AG09309 (cell line): ENCODE results near the gene NR2C2AP.

Experiments used
- DNase-seq: peaks from one replicate; pipeline ENCODE4 v3.0.0-alpha.2; 2010; ENCODE audit warnings: low read depth
- H3K4me3 ChIP-seq: 2 replicates; pipeline ENCODE4 v1.5.1; 2011; ENCODE audit warnings: mild to moderate bottlenecking, low read depth, low read length, moderate library complexity; ENCODE audit not compliant: control insufficient read depth
- TF ChIP-seq, protein P1 (sequence below): IDR thresholded peaks from 2 replicates; pipeline ENCODE4 v1.5.1; 2011; ENCODE audit warnings: mild to moderate bottlenecking, low read depth, low read length, inconsistent platforms; ENCODE audit not compliant: insufficient read depth, control insufficient read depth; ENCODE audit errors: missing control alignments

The NR2C2AP gene, protein sequence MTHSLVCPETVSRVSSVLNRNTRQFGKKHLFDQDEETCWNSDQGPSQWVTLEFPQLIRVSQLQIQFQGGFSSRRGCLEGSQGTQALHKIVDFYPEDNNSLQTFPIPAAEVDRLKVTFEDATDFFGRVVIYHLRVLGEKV

DNA sequence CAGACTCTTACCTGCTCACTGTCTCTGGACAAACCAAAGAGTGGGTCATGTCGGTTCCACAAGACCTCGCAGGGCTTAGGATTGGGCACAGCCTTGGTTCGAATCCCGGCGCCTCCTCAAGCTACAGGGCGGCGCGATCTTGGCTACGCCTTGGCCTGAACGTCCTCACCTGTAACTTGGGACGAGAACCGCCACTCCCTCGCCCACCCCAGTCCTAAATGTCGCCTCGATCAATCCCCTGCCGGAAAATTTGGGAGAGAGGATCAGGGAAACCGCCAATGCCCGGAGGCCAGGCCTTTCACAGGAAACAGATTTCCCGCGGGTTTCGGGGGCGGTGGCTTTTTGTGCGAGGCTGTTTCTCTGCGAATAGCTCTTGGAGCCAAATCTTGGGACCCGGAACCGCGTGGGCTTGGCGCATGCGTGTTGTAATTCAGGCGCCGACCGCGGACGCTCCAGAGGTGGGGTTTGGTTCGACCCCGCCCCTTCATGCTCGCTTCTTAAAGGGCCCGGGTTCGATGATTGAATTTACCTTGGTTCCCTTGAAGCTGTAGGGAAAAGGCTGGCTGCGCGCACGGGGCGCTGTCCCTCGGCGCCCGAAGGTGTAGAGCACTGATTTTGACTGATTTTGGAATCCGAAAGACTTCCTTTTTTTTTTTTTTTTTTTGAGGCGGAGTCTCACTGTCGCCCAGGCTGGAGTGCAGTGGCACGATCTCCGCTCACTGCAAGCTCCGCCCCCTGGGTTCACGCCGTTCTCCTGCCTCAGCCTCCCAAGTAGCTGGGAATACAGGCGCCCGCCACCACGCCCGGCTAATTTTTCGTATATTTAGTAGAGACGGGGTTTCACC, at the start of gene NR2C2AP:
Gene NR2C2AP (minus strand): TSS at position 403 of the 845 bp plus-strand sequence. CDS start 354 bp downstream, at position 49.
- H3K4me3 ChIP-seq, result peak within 1 kb of the TSS; percentile 74
- TF ChIP-seq, protein P1, sequence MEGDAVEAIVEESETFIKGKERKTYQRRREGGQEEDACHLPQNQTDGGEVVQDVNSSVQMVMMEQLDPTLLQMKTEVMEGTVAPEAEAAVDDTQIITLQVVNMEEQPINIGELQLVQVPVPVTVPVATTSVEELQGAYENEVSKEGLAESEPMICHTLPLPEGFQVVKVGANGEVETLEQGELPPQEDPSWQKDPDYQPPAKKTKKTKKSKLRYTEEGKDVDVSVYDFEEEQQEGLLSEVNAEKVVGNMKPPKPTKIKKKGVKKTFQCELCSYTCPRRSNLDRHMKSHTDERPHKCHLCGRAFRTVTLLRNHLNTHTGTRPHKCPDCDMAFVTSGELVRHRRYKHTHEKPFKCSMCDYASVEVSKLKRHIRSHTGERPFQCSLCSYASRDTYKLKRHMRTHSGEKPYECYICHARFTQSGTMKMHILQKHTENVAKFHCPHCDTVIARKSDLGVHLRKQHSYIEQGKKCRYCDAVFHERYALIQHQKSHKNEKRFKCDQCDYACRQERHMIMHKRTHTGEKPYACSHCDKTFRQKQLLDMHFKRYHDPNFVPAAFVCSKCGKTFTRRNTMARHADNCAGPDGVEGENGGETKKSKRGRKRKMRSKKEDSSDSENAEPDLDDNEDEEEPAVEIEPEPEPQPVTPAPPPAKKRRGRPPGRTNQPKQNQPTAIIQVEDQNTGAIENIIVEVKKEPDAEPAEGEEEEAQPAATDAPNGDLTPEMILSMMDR, result no peak
- peak; percentile 51 for DNase-seq

DNA sequence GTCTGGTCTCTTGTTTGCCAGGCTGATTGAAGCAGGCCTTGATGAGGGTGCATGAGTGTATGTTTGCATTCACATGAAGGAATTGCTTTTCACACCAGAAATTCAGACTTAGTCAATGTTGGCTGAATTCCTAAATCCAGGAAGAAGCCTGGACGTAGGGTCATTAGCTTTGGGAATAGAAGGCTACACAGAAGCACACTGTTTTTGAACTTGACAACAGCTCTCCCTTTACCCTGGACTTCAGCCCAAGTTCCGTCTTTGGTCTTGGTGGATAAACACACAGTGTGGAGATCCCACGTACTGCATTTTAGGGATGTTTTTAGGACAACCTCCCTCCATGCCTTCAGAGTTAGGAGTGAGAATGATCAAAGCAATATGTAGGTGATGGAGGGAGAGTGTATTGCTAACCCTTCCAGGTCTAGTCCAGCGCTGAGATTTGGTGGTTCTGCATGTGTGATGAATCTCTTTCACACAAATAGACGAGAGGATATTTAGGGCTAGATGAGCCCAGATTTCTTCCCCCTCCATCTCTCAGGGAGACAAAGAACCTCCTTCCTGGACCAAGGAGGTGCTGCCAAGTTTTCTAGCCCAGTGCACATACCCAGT, 47.1 kb upstream of the NR2C2AP start:
- TF ChIP-seq, protein P1, result no peak
- H3K4me3 ChIP-seq, result no peak overlapping the region
- no peak for DNase-seq

DNA sequence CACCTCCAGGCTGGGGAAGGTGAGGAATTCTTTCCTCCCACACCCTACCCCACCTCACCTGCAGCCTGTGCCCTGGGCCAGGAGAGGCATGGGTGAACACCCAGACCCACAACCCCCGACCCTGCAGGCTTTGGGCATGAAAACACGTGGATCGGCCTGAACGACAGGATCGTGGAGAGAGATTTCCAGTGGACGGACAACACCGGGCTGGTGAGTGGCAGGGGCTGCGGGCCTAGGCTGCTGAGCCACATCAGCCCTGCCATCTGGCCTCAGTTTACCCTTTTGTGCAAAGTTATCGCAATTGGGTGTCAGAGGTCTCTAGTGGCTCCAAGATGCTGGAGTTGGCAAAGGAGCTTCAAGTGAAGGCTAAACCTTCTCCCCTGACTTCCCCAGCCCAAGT, 37.3 kb upstream of the NR2C2AP start:
- no peak for DNase-seq
- H3K4me3 ChIP-seq, result no peak overlapping the region
- TF ChIP-seq, protein P1, result no peak

DNA sequence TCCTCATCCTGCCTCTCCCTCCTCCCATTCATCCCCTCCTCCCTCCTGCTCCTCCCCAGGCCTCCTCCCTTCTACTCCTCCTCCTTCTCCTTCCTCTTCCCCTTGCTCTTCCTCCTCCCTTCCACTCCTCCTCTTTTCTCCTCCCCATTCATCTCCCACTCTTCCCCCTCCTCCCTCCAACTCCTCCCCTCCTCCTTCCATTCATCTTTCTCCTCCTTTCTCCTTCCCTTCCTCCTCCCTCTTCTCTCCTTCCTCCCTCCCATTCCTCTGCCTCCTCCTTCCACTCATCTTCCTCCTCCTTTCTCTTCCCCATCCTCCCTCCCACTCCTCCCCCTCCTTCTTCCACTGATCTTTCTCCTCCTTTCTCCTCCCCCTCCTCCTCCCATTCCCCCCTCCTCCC, 36.5 kb upstream of the NR2C2AP start:
- TF ChIP-seq, protein P1, result no peak
- no peak for DNase-seq
- no peak overlapping the region for H3K4me3 ChIP-seq

DNA sequence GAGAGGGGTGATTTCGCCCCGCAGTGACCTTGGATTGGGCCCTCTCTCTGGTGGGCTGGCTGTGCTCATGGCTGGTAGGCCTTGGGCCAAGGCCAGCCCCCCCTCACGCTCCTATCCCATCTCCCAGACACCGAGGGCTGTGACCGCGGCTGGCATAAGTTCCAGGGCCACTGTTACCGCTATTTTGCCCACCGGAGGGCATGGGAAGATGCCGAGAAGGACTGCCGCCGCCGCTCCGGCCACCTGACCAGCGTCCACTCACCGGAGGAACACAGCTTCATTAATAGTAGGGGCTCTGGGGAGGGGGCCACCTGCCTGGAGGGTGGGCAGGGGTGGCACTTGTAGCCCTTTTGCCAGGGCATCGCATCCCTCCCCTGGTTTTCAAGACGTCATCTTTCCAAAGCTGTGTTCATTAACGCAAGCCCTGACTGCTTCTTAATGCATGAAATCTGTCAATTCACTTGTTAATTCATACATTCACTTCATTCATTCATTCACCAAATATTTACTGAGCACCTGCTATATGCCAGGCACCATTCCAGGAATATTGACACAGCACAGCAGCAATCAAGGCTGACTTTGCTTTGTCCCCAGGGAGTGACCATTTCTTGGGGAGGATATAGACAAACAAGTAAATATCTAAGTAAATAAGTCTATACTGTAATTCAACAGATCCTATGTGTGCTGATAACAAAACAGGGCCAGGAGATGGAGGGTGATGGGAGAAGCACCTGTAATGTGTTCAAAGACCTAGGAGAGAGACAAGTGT, 35.1 kb upstream of the NR2C2AP start:
- TF ChIP-seq, protein P1, result no peak
- no peak overlapping the region for H3K4me3 ChIP-seq
- no peak for DNase-seq

DNA sequence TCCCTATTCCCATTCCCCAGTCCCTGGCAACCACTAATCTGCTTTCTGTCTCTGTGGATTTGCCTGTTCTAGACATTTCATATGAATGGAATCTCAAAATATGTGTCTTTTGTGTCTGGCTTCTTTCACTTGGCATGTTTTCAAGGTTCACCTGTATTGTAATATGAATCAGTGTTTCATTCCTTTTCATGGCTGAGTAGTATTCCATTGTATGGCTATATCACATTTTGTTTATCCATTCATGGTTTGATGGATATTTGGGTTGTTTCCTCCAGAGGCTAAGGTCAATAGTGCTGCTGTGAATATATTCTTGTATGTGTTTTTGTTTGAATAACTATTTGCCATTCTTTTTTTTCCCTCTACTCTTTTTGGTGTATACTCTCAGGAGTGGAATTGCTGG, 33.0 kb upstream of the NR2C2AP start:
- TF ChIP-seq, protein P1, result no peak
- DNase-seq, result no peak
- no peak overlapping the region for H3K4me3 ChIP-seq
